H4 (cell line): Measurements from ENCODE around the gene NKX2-2. TPM values are rescaled to one million over a fixed set of nuclear protein-coding genes. Genes with fewer than 3 reads are reported as not detected.
A peak's percentile ranks its signal among the peaks of the same experiment; 100 is the strongest.
"Not testable (repeated sequence)": the region's sequence is repeated elsewhere in the genome, so short reads cannot be mapped to it uniquely, and the experiment has no call there.

Experiments used
- DNase-seq: peaks from one replicate; pipeline ENCODE4 v3.0.0-alpha.2; 2015; ENCODE audit warnings: low spot score
- total RNA-seq: library from RNA; depleted of rRNA; stranded (reverse); fragments of >200 nt; shearing (Covaris generic); gene quantifications from 2 replicates; pipeline ENCODE4 v1.2.3, GENCODE V29; 2014; rRNA removed

The NKX2-2 gene
- total RNA-seq, 1 experiment from 2014 or later, result 0.56 TPM

DNA sequence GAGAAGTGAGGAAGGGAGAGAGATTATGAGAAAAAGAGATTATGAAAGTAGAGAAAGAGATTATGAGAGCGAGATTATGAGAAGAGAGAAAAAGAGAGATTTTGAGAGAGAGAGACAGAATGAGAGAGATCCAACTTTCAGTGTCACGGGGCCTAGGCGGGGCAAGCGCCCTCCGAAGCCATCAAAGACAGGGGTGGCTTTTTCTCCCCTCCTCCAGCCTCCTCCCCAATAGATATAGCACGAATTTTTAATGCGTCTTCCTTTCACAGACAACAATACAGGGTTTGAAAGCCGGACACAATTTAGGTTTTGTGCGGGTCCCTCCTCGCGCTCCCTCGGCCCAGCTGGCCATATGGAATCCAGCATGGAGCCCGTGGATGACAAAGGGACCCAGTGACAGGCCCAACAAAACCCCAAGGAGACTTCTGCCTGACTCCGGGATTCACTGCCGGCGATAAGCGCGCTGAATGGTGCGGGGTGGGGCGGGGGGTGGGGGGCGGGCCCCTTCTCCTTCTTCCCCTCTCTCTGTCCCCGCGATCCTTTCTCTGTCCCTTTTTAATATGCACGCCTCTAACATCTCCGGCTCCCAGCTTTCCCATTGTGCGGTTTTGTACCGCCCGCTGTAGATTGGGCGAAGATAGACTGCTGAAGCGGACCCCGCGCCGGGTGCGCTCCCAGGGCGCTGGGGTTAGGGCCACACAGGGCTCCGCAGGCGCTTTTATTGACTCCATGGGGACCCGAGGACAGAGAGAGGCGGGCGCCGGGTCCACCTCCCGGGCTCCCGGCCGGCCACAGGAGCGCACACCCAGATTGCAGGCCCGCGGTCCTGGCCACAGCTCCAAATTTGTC is 5.4 kb downstream of the NKX2-2 start:
- DNase-seq, result no peak

DNA sequence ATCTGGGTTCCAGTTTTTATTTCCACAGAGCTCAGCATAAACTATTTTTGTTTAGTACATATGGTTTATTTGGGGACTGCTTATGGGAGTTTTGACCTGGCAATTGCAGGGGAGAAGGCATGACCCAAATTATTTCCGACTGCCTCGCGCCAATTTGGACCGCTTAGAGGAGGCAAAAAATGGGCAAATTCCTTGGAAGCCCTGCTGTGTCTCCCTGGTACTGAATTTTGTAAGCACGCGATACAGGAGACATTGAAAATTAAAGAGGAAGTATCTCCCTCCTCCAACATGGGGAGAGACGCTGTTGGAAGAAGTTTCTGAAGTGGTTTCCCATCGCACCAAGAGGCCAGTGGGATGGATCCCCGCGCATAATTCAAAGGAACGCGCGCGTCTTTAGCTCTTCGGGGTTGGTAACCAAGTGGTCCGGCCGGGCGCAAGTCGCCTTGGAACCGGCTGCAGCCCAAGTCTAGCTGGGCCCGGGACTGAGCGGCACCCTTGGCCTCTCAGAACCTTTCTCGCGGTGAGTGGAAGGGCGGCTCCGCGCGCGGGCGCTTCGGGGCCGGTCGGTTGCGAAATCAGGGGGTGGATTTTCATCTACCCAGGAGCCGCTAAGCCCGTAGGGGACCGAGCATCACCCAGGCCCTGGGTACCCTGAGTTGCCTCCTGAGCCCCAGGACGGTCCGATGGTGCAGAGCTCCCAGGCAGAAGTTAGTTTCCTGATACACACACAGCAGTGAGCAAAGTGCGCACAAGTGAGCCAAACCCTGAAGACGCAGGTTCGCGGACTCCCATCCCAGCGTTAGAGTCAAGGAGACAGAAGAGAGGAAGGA is 6.2 kb downstream of the NKX2-2 start:
- DNase-seq, result no peak

DNA sequence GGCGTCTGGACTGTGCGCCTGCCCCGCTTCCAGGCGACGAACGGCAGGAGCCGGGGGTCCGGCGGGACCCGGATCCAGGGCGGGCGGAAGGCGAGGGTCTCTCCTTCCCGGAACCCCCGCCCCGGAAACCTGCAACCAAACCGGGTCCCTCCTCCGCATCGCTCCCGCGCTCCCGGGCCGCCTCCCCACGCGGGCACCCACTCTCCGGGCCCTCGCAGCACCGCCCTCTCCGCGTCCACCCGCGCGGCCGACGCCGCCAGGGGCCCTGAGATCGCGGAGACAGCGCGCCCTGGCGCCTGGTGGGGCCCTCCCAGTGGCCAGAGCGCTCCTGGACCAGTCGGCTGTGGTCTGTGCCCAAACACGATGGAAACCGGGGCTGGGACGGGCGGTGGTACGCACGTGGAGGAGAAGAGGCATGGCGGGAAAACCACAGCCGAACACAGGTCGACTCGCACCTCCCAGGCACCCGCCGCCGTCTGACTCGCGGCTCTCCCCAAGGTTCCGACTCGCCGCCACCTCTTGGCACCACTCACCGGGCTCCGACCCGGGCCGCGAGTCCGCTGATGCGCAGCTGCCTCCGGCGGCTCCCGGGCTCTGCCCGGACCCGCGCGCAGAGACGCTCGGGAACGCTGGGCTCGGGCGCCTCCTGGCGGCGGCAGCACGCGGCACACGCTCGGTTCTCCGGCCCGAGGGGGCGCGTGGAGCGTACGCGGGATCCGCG is 7.9 kb downstream of the NKX2-2 start:
- DNase-seq, result no peak

DNA sequence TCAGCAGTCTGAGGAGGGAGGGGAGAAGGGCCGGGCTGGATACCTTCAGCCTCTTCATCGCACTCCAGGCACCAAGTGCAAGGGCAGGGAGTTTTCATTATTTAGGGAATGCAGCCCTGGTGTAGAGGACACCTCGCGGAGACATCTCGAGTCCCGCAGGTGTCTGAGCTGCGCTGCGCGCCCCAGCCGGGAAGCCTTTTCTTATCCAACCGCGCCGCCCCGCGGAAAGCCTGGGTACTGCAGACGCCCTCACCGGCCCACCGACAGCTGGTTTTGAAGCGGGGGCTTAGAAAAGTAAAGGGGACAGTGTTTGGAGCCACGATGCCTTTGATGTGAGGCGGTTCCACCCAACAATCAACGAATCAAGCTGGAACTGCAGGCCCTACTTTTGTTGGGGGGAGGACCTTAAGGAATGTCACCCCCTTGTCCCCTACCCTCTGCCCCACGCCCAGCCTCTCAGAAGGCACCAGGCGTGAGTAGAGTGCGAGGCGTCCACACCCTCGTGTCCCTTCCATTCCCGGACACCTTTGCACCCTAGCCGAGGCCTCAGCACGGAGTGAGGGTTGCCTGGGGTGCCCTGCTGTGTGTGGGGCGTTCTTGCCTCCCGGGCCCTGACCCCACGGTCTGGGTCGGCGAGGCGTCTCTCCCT is 8.6 kb downstream of the NKX2-2 start:
- peak; percentile 29 for DNase-seq

DNA sequence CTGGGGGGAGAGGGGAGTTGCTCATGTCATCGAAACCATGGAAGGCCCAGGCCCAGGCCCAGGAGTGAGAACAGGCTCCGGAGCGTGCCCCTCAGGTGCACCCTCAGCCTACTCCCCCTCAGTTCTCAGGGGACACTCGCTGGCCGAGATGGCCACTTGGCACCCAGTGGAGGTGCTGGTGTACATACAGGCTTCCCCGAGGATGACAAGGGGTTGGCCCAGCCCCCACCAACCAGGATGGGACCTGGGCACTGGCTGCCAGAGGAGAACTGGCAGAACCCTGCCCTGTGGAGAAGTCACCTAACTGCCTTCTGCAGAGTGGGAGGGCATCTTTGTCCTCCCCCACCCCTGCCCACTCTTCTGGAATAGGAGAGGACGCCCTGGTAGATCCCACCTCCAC is 9.5 kb downstream of the NKX2-2 start:
- no peak for DNase-seq

DNA sequence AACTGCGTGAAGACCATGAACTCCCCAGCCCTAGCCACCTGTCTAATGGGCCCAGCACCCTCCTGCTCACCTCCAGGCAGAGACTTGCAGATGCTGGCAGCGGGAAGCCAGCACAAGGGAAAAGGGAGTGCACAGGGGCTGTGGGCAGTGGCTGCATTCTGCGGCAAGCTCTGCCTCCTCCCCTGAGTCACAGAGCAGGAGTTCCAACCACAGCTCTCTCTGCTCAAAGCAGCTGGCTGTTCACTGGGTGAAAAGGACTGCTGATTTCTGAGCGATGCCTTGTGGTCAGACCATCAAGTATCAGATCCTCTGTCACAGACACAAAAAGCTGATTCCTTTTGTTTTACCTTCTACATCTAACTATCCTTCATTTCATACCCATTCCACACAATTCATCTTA is 10.5 kb downstream of the NKX2-2 start:
- DNase-seq, result peak; percentile 86

DNA sequence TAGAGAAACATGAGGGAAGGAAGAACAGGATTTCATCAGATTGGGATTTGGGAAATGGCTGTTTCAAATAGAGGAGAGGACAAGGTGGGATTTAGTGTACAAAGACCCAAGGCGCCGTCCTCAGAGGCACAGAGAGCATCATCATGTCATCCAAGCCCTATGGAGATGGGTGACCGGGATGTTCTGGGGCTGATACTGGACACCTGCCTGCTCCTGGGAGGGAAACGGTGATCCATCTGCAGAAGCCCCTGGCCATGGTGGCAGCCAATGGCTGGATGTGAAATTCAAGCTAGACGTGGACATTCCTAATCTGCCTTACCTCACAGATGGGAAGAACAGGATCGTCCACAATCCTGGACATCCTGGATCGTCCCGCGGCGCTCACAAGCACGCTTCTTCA is 12.7 kb downstream of the NKX2-2 start:
- DNase-seq, result no peak

DNA sequence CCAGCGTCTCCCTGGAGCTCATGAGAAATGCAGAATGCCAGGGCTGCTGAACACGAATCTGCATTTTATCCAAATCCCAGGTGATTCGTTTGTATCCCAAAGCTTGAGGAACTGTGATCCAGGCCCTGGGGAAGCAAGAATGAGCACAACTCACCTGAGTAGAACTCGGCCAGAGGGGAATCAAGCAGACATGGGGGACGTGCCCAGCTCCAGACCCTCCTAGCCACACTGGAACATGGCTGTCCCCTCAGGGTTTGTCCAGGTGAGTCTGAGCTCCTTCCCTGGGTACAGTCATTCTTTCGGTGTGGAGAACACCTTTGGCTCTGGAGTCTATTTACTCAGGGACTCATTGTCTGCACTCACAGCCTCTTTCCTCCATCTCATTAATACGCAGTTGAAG is 13.3 kb downstream of the NKX2-2 start:
- no peak for DNase-seq

DNA sequence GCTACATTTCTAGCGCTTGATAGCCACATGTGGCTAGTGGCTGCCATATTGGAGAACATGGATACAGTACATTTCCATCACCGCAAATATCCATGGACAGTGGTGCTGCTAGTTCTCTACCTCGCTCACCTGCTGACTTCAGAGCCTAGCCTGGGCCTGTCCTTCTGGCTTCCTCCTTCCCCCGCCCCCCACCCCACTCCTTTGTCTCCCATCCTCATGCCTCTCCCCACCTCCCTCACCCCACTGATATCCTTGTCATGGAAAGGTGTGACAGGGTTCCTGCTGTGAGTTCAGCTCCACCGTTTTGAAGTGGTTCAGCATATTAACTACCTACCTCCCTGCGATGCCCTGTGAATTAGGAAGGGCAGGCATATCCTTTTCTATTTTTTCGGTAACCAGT is 14.2 kb downstream of the NKX2-2 start:
- no peak for DNase-seq

DNA sequence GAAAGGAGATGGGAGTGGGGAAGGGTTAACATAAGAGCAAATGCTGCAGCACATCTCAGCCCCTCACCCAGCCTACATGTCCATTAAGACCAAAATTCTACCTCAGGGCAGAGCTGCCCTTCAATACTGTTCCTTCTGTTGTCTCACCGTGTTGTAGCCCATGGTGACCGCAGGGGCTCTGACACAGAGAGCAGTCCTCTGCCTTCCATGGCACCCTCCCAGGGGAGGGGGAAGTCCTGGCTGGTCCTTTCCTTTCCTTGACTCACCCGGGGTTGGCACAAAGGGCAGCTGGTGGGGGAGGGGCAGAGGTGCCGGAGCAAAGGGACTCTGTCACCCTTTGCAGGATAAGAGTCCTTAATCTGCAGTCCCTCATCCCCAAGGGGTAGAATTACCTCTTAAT is 15.2 kb downstream of the NKX2-2 start:
- no peak for DNase-seq

DNA sequence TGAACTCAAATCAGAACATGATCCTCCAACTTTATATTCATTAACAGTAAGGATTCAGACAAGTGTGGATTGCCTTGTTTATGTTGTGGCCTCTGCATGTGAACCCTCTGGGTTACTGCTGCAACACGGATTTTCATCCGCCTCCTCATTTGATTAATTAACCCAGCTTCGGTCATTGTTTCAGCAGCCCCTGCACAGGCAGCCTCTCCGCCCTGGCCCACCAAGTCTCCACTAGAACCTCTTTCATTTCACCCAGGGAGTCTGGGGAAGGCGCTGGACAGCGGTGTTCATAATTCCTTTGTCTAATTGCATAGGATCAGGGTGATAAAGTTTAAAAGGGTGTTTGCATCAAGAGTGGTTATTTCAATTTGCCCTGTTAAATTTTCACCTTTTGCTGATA is 15.7 kb downstream of the NKX2-2 start:
- DNase-seq, result no peak

DNA sequence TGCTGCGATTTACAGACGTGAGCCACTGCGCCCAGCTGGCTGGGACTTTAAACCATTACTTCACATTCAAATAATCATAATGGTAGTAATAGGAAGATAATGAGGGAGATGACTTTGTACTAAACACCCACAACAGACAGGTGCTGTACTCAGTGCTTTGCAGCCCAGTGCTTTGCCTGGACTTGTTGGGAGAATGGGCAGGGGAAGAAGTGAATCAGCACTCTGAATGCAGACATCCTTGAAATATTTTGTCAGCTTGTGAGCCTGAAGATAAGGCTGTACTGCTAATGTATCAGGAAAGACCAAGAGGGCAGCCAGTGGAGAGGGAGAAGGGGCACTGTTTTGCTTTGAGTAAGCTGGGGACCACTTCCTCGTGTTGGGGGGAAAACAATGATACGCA is 17.4 kb downstream of the NKX2-2 start:
- no peak for DNase-seq

DNA sequence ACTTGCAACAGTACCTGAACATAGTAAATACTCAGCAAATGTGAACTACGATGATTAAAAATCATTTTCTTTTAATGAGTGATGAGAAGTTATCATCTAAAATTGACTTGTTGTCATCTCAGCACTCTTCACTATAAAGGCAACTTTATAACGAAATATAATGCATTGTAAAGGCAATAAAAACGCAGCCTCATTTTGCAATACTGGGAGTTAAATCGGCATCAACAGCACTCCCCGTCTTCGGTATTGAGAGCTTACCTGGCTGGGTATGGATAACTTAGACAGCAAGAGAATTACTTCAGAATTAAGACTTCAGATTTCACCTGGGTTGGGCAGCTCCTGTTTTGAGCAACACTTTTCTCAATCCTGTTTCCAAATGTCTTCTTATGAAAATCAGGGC is 20.8 kb downstream of the NKX2-2 start:
- DNase-seq, result no peak

DNA sequence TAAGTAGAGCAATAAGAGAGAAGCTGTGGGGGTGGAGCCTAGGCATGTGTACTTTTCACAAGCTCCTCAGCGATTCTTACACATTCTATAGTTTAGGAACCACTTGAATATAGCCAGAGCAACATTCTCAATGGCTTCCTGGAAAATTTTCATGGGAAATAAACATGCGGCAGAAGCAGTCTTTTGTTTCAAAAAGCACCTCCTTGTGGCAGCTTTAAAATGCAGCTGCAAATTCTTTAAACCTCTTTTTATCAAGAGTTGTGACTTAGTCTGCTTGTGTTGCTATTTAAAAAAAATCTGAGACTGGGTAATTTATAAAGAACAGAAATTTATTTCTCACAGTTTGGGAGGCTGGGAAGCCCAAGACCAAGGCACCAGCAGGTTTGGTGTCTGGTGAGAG is 23.8 kb downstream of the NKX2-2 start:
- no peak for DNase-seq

DNA sequence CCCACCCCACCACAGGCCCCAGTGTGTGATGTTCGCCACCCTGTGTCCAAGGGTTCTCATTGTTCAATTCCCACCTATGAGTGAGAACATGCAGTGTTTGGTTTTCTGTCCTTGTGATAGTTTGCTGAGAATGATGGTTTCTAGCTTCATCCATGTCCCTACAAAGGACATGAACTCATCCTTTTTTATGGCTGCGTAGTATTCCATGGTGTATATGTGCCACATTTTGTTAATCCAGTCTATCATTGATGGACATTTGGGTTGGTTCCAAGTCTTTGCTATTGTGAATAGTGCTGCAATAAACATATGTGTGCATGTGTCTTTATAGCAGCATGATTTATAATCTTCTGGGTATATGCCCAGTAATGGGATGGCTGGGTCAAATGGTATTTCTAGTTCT is 33.7 kb downstream of the NKX2-2 start:
- not testable (repeated sequence) for DNase-seq

DNA sequence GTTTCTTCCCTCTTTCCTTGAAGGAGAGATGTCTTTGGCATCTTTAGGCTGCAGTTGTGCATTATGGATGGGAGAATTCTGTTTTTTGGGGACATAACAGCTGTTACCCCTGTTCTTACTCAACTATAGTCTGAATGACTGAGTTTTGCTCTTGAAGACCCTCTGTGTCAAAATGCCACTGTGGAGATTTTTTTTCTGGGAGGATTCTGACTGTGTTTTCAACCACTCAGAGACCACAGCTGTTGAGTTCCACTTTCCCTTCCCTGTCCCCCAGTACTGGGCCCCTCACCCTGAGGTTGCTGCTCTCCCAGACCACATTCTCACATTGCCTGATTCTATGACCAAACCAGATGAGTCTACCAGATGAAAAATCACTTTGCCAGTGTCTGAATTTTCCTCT is 48.1 kb downstream of the NKX2-2 start:
- DNase-seq, result no peak

DNA sequence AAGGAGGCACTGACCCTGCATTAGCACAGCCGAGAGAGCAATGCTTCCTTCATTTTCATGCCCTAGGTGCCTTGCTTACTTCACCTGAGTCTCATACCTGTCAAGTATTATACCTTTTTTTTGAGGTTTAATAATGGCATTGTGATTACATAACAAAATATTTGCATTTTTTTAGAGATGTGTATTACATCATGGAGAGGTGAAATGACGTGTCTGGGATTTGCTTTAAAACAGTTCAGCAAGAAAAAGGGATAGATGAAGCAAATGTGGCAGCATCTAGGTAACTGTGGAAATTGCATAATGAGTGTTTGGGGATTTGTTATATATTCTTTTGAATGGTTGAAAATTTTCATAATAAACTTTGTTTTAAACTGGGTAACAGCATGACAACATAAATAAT is 48.9 kb downstream of the NKX2-2 start:
- DNase-seq, result no peak

Other genes starting within 250 kb of the NKX2-2 start
- gene XRN2, start 210.7 kb downstream of the NKX2-2 start, total RNA-seq, result 95.4 and 111 TPM in 2 replicates
- gene NKX2-4, start 116.5 kb downstream of the NKX2-2 start, total RNA-seq, result 1.1 and 1.8 TPM in 2 replicates
- gene PAX1, start 191.6 kb upstream of the NKX2-2 start, total RNA-seq, result not detected in 2 replicates